NCI-H128 (cell line): ENCODE results near the gene MAN1C1.

Source experiments
- DNase-seq: peaks from one replicate; lab custom pipeline; 2025; ENCODE audit not compliant: unreplicated experiment; lab: John Stamatoyannopoulos, UW

The MAN1C1 gene

GRCh38 chr1:25616095-25616986 lies at the start of gene MAN1C1:
Gene MAN1C1 (plus strand): TSS chr1:25616791. CDS start chr1:25617798, 1,007 bp downstream.
- DNase-seq = peak; percentile 85

- DNase-seq = no peak
These were observed 48.9 kb upstream of the MAN1C1 start for GRCh38 chr1:25567710-25568089.

- DNase-seq = no peak
These were observed 48.3 kb upstream of the MAN1C1 start for GRCh38 chr1:25568090-25568833.

GRCh38 chr1:25568834-25569596 lies 47.6 kb upstream of the MAN1C1 start:
- DNase-seq = no peak

- no peak for DNase-seq
These were observed 46.8 kb upstream of the MAN1C1 start for GRCh38 chr1:25569597-25570396.

GRCh38 chr1:25570798-25571521 lies 45.6 kb upstream of the MAN1C1 start:
- DNase-seq = no peak

- DNase-seq = no peak
These were observed 45.0 kb upstream of the MAN1C1 start for GRCh38 chr1:25571522-25571970.

GRCh38 chr1:25572107-25572506 lies 44.5 kb upstream of the MAN1C1 start:
- no peak for DNase-seq

GRCh38 chr1:25572708-25573590 lies 43.6 kb upstream of the MAN1C1 start:
- DNase-seq = no peak

GRCh38 chr1:25573591-25573930 lies 43.0 kb upstream of the MAN1C1 start:
- DNase-seq = no peak

GRCh38 chr1:25573961-25574360 lies 42.6 kb upstream of the MAN1C1 start:
- DNase-seq = no peak

GRCh38 chr1:25575191-25575590 lies 41.4 kb upstream of the MAN1C1 start:
- DNase-seq = no peak

GRCh38 chr1:25576459-25577133 lies 40.0 kb upstream of the MAN1C1 start:
- DNase-seq = no peak

- DNase-seq = no peak
These were observed 39.3 kb upstream of the MAN1C1 start for GRCh38 chr1:25577134-25577920.

- no peak for DNase-seq
These were observed 37.0 kb upstream of the MAN1C1 start for GRCh38 chr1:25579292-25580252.

GRCh38 chr1:25580927-25581326 lies 35.7 kb upstream of the MAN1C1 start:
- no peak for DNase-seq

GRCh38 chr1:25581764-25582163 lies 34.8 kb upstream of the MAN1C1 start:
- DNase-seq = no peak
